Testis (tissue), 3 donors: ENCODE measurements around the gene GALR3. TPM values are rescaled to one million over a fixed set of nuclear protein-coding genes. Genes with fewer than 3 reads are reported as not detected.
"Not testable (repeated sequence)": the region's sequence is repeated elsewhere in the genome, so short reads cannot be mapped to it uniquely, and the experiment has no call there.

Experiments used
- DNase-seq: peaks from one replicate; pipeline ENCODE4 v3.0.0-alpha.2; 2019
- H3K27ac ChIP-seq, 2 donors: fragments of 200-600 bp; sonication (generic); one replicate each; pipeline ENCODE4 v1.5.1; 2019
- H3K27me3 ChIP-seq: fragments of 200-600 bp; sonication (generic); one replicate; pipeline ENCODE4 v1.5.1; 2019
- H3K36me3 ChIP-seq: fragments of 200-600 bp; sonication (generic); one replicate; pipeline ENCODE4 v1.5.1; 2017; ENCODE audit warnings: low read depth; ENCODE audit errors: missing control alignments
- H3K4me1 ChIP-seq: fragments of 200-600 bp; sonication (generic); one replicate; pipeline ENCODE4 v1.5.1; 2019
- H3K4me3 ChIP-seq, 2 donors: fragments of 200-600 bp; sonication (generic); one replicate each; pipeline ENCODE4 v1.5.1; 2017 to 2019
- H3K9me3 ChIP-seq: fragments of 200-600 bp; sonication (generic); one replicate; pipeline ENCODE4 v1.5.1; 2017
- CTCF ChIP-seq, 3 experiments: fragments of 450-650 bp in 2 of 3; fragments of 200-600 bp in 1 of 3; sonication (generic) in 1 of 3; IDR thresholded peaks; one replicate each; pipeline ENCODE4 v1.5.1; 2016 to 2019; ENCODE audit warnings: antibody characterized with exemption in 3 of 3, mild to moderate bottlenecking in 2 of 3, moderate library complexity in 1 of 3
- POLR2A ChIP-seq: fragments of 450-650 bp; IDR thresholded peaks from one replicate; pipeline ENCODE4 v1.6.1; 2017; ENCODE audit warnings: antibody characterized with exemption, mild to moderate bottlenecking, moderate library complexity
- WGBS, 2 donors: methylation state at CpG; one replicate each; pipeline ENCODE4 v1.1.5; 2018; 5-methylcytosine and 5-hydroxymethylcytosine counted together
- intact Hi-C: fragments of 100-400 bp; cut with DNase I; formaldehyde crosslinking; loops from one replicate; pipeline ENCODE4 v1.15.1; 2023; ENCODE audit warnings: low total_unique reads
- polyA plus RNA-seq: library from polyadenylated mRNA; stranded (reverse); fragments of 350-450 nt; fragmentation: Illumina TruSeq; extraction: RNeasy Lipid Tissue Mini Kit (QIAGEN cat#74804); gene quantifications from one replicate; pipeline ENCODE4 v1.2.3, GENCODE V29; 2014; ENCODE audit warnings: low read depth, low replicate concordance; ENCODE audit not compliant: insufficient read depth
- total RNA-seq, 2 donors: library from RNA; depleted of rRNA; stranded (reverse); fragments of >200 nt; gene quantifications; one replicate each; pipeline ENCODE4 v1.2.3, GENCODE V29; 2016

The GALR3 gene
- total and polyA plus RNA-seq, 3 donors from 2014 or later = 0.81 to 4.8 TPM; not detected in 1

GRCh38 chr22:37797874-37798500 is 25.2 kb upstream of the GALR3 start:
- 63 to 68% methylated on average over 14 of the region's 14 CpGs for WGBS, 2 donors

GRCh38 chr22:37799979-37800378 is 23.2 kb upstream of the GALR3 start:
- H3K27me3 ChIP-seq, H3K9me3 ChIP-seq, H3K4me3 ChIP-seq, DNase-seq, H3K36me3 ChIP-seq, H3K27ac ChIP-seq: not testable (repeated sequence)
- H3K4me1 ChIP-seq = peaks cover 22% of the 10 kb centered on the region
- 84 to 91% methylated on average over 9 of the region's 9 CpGs for WGBS, 2 donors
- intact Hi-C loops = loop anchor here (10.0 kb wide), 1 partner anchor 135 kb away; no protein-coding TSS in a partner anchor

More at GRCh38 chr22:37797874-37798500, 25.2 kb upstream of the GALR3 start:
- no peak for DNase-seq
- intact Hi-C loops = loop anchor here (10.0 kb wide), 1 partner anchor 133 kb away; no protein-coding TSS in a partner anchor
- H3K4me1 ChIP-seq = peaks cover 8% of the 10 kb centered on the region
- H3K27me3 ChIP-seq = no peaks in the 10 kb centered on the region
- H3K9me3 ChIP-seq = no peaks in the 10 kb centered on the region
- no peaks in the 10 kb centered on the region for H3K36me3 ChIP-seq
- no peak overlapping the region for H3K4me3 ChIP-seq
- no peak for TF ChIP-seq POLR2A
- TF ChIP-seq CTCF (IDR thresholded peaks at IDR 0.05) = no peak
- no peak overlapping the region for H3K27ac ChIP-seq

GRCh38 chr22:37801946-37802309 is 21.3 kb upstream of the GALR3 start:
- no peak for DNase-seq
- WGBS, 2 donors = 0 to 3% methylated on average over 12 to 13 of the region's 13 CpGs
- no peaks in the 10 kb centered on the region for H3K27me3 ChIP-seq
- H3K4me3 ChIP-seq = peak overlapping the region; percentile 56 to 62
- peak overlapping the region in 1 of 2 donors; percentile 55 for H3K27ac ChIP-seq
- peaks cover 33% of the 10 kb centered on the region for H3K4me1 ChIP-seq
- intact Hi-C loops = no loop called here
- H3K36me3 ChIP-seq = no peaks in the 10 kb centered on the region
- no peaks in the 10 kb centered on the region for H3K9me3 ChIP-seq
- TF ChIP-seq POLR2A = no peak
- no peak for TF ChIP-seq CTCF (IDR thresholded peaks at IDR 0.05)

GRCh38 chr22:37802310-37803194 is 20.6 kb upstream of the GALR3 start:
- Histone ChIP-seq H3K36me3 (no peaks in the 10 kb centered on the region), H3K4me3 (peak overlapping the region; percentile 56 to 62), H3K9me3 (no peaks in the 10 kb centered on the region), H3K4me1 (peaks cover 33% of the 10 kb centered on the region), H3K27me3 (no peaks in the 10 kb centered on the region), H3K27ac (peak overlapping the region in 1 of 2 donors; percentile 55)
- no peak for TF ChIP-seq CTCF (IDR thresholded peaks at IDR 0.05)
- intact Hi-C loops = no loop called here
- WGBS, 2 donors = 3 to 7% methylated on average over 26 to 61 of the region's 63 CpGs
- peak; percentile 78 for DNase-seq

GRCh38 chr22:37803195-37803638 is 20.0 kb upstream of the GALR3 start:
- intact Hi-C loops = no loop called here
- peak; percentile 39 for DNase-seq

More at GRCh38 chr22:37803195-37803638, 20.0 kb upstream of the GALR3 start:
- WGBS, 2 donors = 28 to 34% methylated on average over 16 of the region's 16 CpGs
- Histone ChIP-seq H3K9me3 (no peaks in the 10 kb centered on the region), H3K4me1 (peaks cover 36% of the 10 kb centered on the region), H3K4me3 (peak overlapping the region in 1 of 2 donors; percentile 62), H3K27me3 (no peaks in the 10 kb centered on the region), H3K27ac (no peak overlapping the region), H3K36me3 (no peaks in the 10 kb centered on the region)
- TF ChIP-seq CTCF (IDR thresholded peaks at IDR 0.05) (no peak), POLR2A (no peak)
